Motor neuron (in vitro differentiated cells): ENCODE results near the gene HHIPL1. TPM values are rescaled to one million over a fixed set of nuclear protein-coding genes. Genes with fewer than 3 reads are reported as not detected.
A peak's percentile ranks its signal among the peaks of the same experiment; 100 is the strongest.
"Not testable (repeated sequence)": the region's sequence is repeated elsewhere in the genome, so short reads cannot be mapped to it uniquely, and the experiment has no call there.

Experiments used
- ATAC-seq, 8 experiments: fragments of 200-7000 bp; cut with Tn5 transposase; replicated peaks in 6 of 8; 2 replicates each; pipeline ENCODE4 v1.8.0; 2021; ENCODE audit warnings: mild to moderate bottlenecking in 8 of 8, moderate library complexity in 8 of 8
- H3K27ac ChIP-seq, 2 donors: fragments of 250-450 bp; sonication (Bioruptor Pico); 2 replicates each; pipeline ENCODE4 v1.9.0; 2021; ENCODE audit warnings: antibody characterized with exemption in 2 of 2, mild to moderate bottlenecking in 2 of 2, moderate library complexity in 1 of 2
- H3K4me1 ChIP-seq, 2 donors: fragments of 250-450 bp; sonication (Bioruptor Pico); replicated peaks in 1 of 2; 2 replicates each; pipeline ENCODE4 v1.6.1; 2021; ENCODE audit warnings: antibody characterized with exemption in 2 of 2, mild to moderate bottlenecking in 2 of 2, moderate library complexity in 1 of 2
- H3K4me3 ChIP-seq, 5 donors: fragments of 250-450 bp; sonication (Bioruptor Pico); 2 replicates each; pipeline ENCODE4 v1.9.0; 2021; ENCODE audit warnings: antibody characterized with exemption in 5 of 5, mild to moderate bottlenecking in 5 of 5, moderate library complexity in 4 of 5
- WGBS, 10 experiments: fragments of 450-650 bp; shearing (Covaris generic); methylation state at CpG; one replicate each; pipeline ENCODE4 v1.0.0; 2022; 5-methylcytosine and 5-hydroxymethylcytosine counted together
- in situ Hi-C, 9 experiments: fragments of 400-800 bp; cut with MboI; loops; one replicate each; pipeline ENCODE4 v1.15.0; 2021; ENCODE audit warnings: low sequenced_read_pairs in 9 of 9, low pct_unique_long_range_greater_than_20kb in 2 of 9; ENCODE audit not compliant: unreplicated experiment in 9 of 9
- total RNA-seq, 8 experiments: library from RNA; unstranded; fragments of 300-600 nt; gene quantifications; 2 replicates each; pipeline versions ENCODE4 v1.2.3 to v1.2.4, GENCODE V29; 2022

The HHIPL1 gene
- total RNA-seq, 8 experiments from 2014 or later = 0.84 to 2.3 (median 1.9) TPM

DNA sequence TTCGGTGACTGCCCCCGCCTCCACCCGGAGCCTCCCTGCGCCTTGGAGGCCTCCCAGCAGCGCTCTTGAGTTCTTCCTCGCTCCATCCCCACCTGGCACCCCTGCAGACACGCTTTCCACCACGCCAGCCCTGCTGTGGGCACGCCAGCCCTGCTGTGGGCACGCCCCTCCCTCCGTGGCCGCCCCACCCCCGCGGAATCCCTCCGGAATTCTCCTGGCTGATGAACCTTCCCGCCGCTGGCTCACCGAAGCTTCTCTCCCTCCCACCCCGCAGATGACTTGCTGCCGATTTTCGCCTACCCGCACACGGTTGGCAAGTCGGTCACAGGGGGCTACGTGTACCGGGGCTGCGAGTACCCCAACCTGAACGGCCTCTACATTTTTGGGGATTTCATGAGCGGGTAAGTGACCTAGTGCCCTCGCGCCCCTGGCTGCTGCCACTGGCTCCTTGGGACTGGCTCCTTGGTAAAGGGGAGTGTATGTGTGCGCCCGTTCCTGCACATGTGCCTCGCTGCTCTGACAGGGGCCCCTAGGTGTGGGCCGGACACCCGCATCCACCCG, 15.2 kb downstream of the HHIPL1 start:
- H3K4me1 ChIP-seq = peaks cover 22 to 26% of the 10 kb centered on the region in 2 donors
- in situ Hi-C loops = no loop called here
- no peak for ATAC-seq
- no peak overlapping the region for H3K4me3 ChIP-seq
- no peak overlapping the region for H3K27ac ChIP-seq
- WGBS, 10 experiments = 55 to 86% (median 68%) methylated on average over 1 to 5 of the region's 37 CpGs; no CpG with 5 or more reads in 6 of the 10 experiments

DNA sequence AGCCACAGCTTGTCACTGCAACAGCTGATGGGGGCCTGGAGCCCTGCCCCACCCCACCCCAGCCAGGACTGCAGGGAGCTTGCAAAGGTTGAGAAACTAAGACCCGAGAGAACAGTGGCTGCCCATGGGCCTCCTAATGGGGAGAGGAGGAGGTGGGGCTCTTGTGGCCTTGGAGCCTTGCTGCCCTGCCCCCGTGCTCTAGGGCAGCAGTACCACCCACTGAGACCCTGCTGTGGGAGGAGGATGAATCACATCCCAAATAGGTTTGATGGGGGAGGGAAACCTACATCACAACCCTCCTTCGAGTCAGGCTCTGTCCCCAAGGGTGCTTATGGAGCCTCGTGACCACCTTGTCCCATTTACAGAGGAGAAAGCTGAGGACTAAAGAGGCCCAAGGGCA, 15.9 kb downstream of the HHIPL1 start:
- H3K4me1 ChIP-seq = peaks cover 22 to 28% of the 10 kb centered on the region in 2 donors
- WGBS, 10 experiments = 46 to 100% (median 59%) methylated on average over 1 to 3 of the region's 4 CpGs; no CpG with 5 or more reads in 6 of the 10 experiments
- no peak overlapping the region for H3K4me3 ChIP-seq
- no peak overlapping the region for H3K27ac ChIP-seq
- ATAC-seq = no peak
- in situ Hi-C loops = no loop called here

DNA sequence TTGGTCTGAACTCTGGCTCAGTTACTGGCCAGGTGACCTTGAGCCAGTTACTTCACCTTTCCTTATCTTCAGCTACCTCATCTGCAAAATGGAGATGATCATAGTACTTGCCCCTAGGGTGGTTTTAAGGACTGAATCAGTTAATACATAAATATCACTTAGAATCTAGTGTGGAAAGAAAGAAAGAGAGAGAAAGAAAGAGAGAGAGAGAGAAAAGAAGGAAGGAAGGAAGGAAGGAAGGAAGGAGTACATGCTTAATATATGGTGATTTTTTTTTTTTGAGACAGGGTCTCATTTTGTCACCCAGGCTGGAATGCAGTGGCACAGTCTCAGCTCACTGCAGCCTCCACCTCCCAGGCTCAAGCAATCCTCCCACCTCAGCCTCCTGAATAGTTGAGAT, 16.3 kb downstream of the HHIPL1 start:
- H3K27ac ChIP-seq, ATAC-seq, H3K4me3 ChIP-seq, in situ Hi-C loops: not testable (repeated sequence)
- peaks cover 22 to 31% of the 10 kb centered on the region in 2 donors for H3K4me1 ChIP-seq

DNA sequence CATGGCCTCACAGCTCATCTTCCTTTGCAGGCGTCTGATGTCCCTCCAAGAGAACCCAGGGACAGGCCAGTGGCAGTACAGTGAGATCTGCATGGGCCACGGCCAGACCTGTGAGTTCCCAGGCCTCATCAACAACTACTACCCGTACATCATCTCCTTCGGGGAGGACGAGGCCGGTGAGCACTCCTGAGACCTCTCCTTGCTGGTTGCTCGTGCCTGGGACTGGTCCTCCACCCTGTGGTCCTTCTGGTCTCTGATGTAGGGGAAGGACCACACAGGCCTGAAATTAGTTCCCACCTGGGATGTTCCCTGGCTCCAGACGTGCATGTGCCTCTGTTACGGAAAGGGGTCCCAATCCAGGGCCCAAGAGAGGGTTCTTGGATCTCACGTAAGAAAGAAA, 17.9 kb downstream of the HHIPL1 start:
- Histone ChIP-seq H3K27ac (no peak overlapping the region), H3K4me3 (no peak overlapping the region), H3K4me1 (peaks cover 22 to 33% of the 10 kb centered on the region in 2 donors)
- in situ Hi-C loops = no loop called here
- no peak for ATAC-seq
- 33 to 100% (median 100%) methylated on average over 1 to 5 of the region's 10 CpGs; no CpG with 5 or more reads in 3 of the 10 experiments for WGBS, 10 experiments

DNA sequence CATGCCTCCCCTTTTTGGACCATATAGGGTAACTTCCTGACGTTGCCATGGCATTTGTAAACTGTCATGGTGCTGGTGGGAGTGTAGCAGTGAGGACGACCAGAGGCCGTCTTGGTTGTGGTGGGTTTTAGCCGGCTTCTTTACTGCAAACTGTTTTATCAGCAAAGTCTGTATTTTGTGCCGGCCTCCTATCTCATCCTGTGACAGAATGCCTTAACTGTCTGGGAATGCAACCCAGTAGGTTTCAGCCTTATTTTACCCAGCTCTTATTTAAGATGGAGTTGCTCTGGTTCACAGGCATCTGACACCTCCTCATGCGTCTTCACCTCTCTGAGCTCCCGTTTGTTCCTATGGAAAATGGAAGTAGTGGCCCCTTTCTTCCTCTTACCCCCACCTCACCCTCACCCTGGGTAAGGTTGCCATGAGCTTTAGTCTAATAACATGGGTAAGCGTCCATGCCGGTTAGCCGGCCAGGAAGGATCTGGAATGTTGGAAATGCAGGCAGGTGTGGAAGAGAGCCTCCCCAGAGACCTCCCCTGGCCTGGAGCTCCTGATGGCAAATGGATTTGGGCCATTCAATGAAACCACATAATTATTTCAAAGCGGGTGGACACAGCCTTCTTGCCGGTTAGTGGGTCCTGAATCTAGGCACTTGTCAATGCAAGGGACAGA, 18.6 kb downstream of the HHIPL1 start:
- in situ Hi-C loops = no loop called here
- H3K4me1 ChIP-seq = peaks cover 22 to 35% of the 10 kb centered on the region in 2 donors
- peak overlapping the region; percentile 6 to 52 for H3K27ac ChIP-seq
- peak in 1 of 8 experiments; percentile 4 for ATAC-seq
- WGBS, 10 experiments = 22 to 100% (median 65%) methylated on average over 1 to 8 of the region's 12 CpGs; no CpG with 5 or more reads in 2 of the 10 experiments
- no peak overlapping the region for H3K4me3 ChIP-seq

DNA sequence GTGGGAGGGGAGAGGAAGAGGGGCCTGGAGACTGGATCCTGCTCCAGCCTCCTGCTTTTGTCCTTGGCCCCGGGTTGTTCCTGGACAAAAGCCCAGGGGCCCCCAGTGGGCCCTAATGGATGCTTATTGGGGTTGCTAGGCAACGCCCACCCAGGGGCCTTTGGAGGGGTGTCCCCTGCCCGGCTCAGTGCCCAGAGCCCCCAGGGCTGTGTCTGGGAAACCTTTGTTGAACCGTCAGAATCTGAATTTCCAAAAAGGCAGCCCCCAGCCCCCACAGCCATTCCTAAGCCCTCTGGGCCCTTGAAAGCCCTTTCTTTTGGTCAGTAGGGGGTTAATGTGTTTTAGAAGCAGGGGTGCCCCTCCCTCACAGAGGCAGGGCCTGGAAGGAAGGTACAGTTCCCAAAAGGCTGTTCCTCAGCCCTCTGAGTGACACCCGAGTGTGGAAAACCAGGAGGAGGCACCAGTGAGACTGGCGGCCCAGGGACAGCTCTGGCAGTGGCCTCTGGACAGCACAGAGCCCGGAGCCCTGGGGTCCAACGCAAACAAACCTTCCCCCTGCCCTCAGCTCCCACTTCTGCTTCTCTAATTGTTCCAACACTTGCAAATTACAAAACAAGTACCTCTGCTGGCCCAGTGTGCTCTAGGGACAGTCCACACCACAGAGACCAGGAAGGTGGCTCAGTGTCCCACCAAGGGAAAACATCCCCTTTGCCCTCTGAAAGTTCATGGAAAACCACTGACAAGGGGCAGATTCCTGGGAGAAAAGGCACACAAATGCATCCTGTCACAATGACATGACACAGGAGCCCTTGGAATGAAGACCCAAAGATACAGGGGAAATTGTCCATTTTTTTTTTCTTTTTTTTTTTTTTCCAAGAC, 19.4 kb downstream of the HHIPL1 start:
- WGBS, 10 experiments = 0 to 20% (median 11%) methylated on average over 1 to 4 of the region's 8 CpGs; no CpG with 5 or more reads in 5 of the 10 experiments
- Histone ChIP-seq H3K27ac (peak overlapping the region; percentile 49 to 78), H3K4me1 (peaks cover 22 to 38% of the 10 kb centered on the region in 2 donors), H3K4me3 (no peak overlapping the region)
- in situ Hi-C loops = no loop called here
- peak in 5 of 8 experiments; percentile 75 to 77 (median 77) for ATAC-seq

DNA sequence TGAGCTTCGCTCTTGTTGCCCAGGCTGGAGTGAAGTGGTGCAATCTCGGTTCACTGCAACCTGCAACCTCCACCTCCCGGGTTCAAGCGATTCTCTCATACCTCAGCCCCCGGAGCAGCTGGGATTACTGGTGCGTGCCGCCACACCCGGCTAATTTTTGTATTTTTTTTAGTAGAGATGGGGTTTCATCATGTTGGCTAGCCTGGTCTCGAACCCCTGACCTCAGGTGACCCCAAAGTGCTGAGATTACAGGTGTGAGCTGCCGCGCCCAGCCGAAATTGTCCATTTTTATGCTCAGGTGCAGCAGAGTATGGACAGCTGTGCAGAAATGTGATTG, 20.0 kb downstream of the HHIPL1 start:
- WGBS, 10 experiments = 35 to 84% (median 65%) methylated on average over 3 to 8 of the region's 12 CpGs; no CpG with 5 or more reads in 2 of the 10 experiments
- in situ Hi-C loops = no loop called here
- no peak overlapping the region for H3K4me3 ChIP-seq
- peak overlapping the region in 1 of 2 donors; percentile 78 for H3K27ac ChIP-seq
- no peak for ATAC-seq
- peaks cover 22 to 38% of the 10 kb centered on the region in 2 donors for H3K4me1 ChIP-seq

DNA sequence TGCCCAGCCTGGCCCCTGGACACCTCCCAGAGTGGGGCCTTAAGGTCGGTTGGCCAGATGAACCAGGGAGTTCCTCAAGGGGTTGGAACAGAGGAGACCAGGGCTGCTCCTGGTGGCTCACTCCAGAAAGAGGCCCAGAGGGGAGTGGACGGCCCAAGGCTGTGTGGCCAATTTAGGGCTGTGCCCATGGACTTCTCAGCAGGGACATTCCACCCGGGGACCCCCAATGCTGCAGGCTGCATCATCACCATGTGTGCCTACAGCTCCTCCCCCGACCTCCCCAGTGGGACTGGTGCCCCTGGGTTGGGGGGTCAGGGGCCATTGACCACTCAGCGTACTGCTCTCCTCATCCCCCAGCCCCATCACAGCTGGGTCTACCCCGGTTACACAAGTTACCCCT, 21.6 kb downstream of the HHIPL1 start:
- in situ Hi-C loops = no loop called here
- H3K4me1 ChIP-seq = peaks cover 35 to 49% of the 10 kb centered on the region in 2 donors
- ATAC-seq = no peak

DNA sequence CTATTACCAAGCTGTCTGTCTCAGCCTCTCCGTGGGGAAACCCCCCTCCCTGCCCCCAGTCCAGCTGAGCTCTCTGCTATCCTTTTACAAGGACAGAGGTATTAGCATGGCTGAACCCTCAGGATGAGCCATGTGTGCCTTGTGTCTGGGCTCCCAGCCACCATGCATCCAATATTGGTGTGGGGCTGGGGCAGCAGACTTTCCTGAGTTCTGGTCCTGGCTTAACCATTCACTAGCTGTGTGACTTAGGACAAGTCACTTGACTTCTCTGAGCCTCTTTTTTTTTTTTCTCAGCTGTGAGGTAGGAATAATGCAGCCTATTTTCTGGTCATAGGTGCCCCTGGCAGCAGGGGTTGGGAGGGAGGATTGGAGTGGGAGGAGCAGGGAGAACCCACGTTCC, 22.1 kb downstream of the HHIPL1 start:
- no peak for ATAC-seq
- Histone ChIP-seq H3K4me1 (peaks cover 41 to 54% of the 10 kb centered on the region in 2 donors), H3K4me3 (no peak overlapping the region), H3K27ac (no peak overlapping the region)
- in situ Hi-C loops = no loop called here
- WGBS, 10 experiments = 40 to 67% (median 50%) methylated on average over 1 of the region's 2 CpGs; no CpG with 5 or more reads in 7 of the 10 experiments

More for the DNA sequence above, 21.6 kb downstream of the HHIPL1 start:
- no CpG with 5 or more reads among the region's 6 CpGs for WGBS, 10 experiments
- Histone ChIP-seq H3K4me3 (no peak overlapping the region), H3K27ac (no peak overlapping the region)

DNA sequence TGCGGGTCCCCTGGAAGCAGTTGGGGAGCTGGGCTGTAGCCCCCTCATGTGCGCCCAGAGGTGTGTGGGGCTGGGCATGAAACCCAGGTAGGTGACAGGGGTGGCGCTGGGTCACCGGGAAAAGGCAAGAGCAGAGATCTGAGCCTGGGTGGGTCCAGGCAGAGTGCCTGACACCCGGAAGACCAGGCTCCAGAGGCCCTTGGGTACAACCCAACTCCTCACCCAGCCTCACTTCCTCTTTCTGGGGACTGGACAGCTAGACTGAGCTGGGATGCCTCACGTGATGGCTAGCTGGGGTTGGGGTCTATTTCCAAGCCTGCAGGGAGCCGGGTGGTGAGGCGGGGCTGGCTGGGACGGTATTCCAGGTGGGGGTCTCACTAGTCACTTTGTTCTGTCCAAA, 22.9 kb downstream of the HHIPL1 start:
- in situ Hi-C loops = no loop called here
- 74 to 100% (median 90%) methylated on average over 1 to 3 of the region's 9 CpGs; no CpG with 5 or more reads in 5 of the 10 experiments for WGBS, 10 experiments
- no peak for ATAC-seq
- H3K4me3 ChIP-seq = no peak overlapping the region
- H3K27ac ChIP-seq = no peak overlapping the region
- peaks cover 41 to 62% of the 10 kb centered on the region in 2 donors for H3K4me1 ChIP-seq

DNA sequence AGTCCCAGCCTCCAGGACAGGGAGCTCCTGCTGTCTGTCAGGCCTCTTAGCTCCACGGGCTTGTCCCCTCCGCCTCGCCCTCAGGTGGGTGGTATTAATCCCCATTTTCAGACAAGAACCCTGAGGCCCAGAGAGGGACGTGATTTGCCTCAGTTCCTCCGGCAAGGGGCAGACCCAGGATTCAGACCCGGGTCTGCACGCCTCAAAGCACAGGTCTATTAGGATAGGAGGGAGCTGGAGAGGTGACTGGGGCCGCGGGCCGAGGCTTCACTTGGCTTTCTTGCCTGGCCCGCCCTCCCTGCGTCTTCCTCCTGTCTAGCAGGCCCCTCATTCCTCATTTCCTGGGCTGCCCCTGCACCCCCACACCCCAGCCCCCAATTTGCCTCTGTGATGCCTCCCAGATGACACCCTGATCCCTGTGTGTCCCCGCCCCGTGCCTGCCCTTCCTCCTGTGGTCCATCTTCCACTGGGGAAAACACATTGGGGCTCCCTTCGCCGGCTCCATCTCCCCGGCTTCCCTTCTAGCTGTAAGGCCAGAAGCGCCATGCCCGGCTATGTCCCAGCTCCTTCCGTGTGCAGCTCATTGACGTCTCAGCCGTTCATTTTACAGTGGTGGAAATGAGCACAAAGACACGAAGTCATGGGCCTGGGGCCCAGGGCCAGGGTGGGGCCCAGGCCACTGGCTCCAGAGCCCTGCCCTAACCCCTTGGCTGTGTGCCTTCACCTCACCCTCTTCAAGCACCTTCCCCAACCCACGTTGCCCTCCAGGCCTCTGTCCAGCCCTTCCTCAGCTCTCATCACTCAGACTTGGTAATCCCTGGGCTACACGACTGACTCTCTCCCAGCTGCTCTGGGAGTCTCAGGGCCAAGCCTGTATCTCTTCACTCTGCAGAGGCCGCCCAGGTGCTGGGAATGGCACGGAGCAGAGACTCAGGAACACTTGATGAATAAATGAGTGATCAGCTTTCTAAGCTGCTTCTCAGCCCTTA, 23.7 kb downstream of the HHIPL1 start:
- in situ Hi-C loops = no loop called here
- ATAC-seq = peak in 3 of 8 experiments; percentile 21 to 63 (median 46)
- Histone ChIP-seq H3K4me3 (no peak overlapping the region), H3K4me1 (peaks cover 34 to 56% of the 10 kb centered on the region in 2 donors), H3K27ac (no peak overlapping the region)
- WGBS, 10 experiments = 53 to 80% (median 68%) methylated on average over 3 to 5 of the region's 27 CpGs; no CpG with 5 or more reads in 6 of the 10 experiments
